CD14-positive monocyte (primary cell): Measurements from ENCODE around the gene UBL5. TPM values are rescaled to one million over a fixed set of nuclear protein-coding genes. Genes with fewer than 3 reads are reported as not detected.

ENCODE experiments used
- DNase-seq, 3 donors: peaks; one replicate each; pipeline ENCODE4 v3.0.0-alpha.2; 2011 to 2022
- H2AFZ ChIP-seq: 2 replicates; pipeline ENCODE4 v1.6.0; 2012; ENCODE audit warnings: mild to moderate bottlenecking, low read depth, low read length, inconsistent platforms; ENCODE audit not compliant: insufficient read depth, poor library complexity, severe bottlenecking
- H3K27ac ChIP-seq, 2 donors: 1 replicate in 1 of 2; 2 replicates in 1 of 2; pipeline ENCODE4 v1.5.1; 2012 to 2013; ENCODE audit warnings: low read length in 2 of 2, control low read depth in 1 of 2, inconsistent platforms in 1 of 2, low read depth in 1 of 2, mild to moderate bottlenecking in 1 of 2
- H3K27me3 ChIP-seq, 2 donors: one replicate each; pipeline versions ENCODE4 v1.6.0 to v1.6.1; 2011 to 2013; ENCODE audit warnings: low read length in 2 of 2; ENCODE audit not compliant: control insufficient read depth in 2 of 2, insufficient read depth in 2 of 2
- H3K36me3 ChIP-seq, 2 donors: replicated peaks in 1 of 2; 1 replicate in 1 of 2; 2 replicates in 1 of 2; pipeline versions ENCODE4 v1.5.1 to v1.6.1; 2012 to 2013; ENCODE audit warnings: low read length in 2 of 2, control low read depth in 1 of 2, inconsistent platforms in 1 of 2, mild to moderate bottlenecking in 1 of 2; ENCODE audit not compliant: insufficient read depth in 2 of 2, control insufficient read depth in 1 of 2
- H3K4me1 ChIP-seq, 2 donors: 1 replicate in 1 of 2; 2 replicates in 1 of 2; pipeline versions ENCODE4 v1.5.1 to v1.6.1; 2012 to 2013; ENCODE audit warnings: low read length in 2 of 2, control low read depth in 1 of 2, inconsistent platforms in 1 of 2, mild to moderate bottlenecking in 1 of 2, moderate library complexity in 1 of 2; ENCODE audit not compliant: insufficient read depth in 2 of 2, control insufficient read depth in 1 of 2
- H3K4me2 ChIP-seq: replicated peaks from 2 replicates; pipeline ENCODE3; 2012; ENCODE audit warnings: low read length, moderate library complexity, mild to moderate bottlenecking; ENCODE audit not compliant: poor library complexity, severe bottlenecking; ENCODE audit errors: extremely low read depth
- H3K4me3 ChIP-seq, 3 experiments: fragments of 200-600 bp in 1 of 3; sonication (generic) in 1 of 3; replicated peaks in 1 of 3; 1 replicate in 2 of 3; 2 replicates in 1 of 3; pipeline ENCODE4 v1.5.1; 2011 to 2013; ENCODE audit warnings: low read length in 3 of 3, mild to moderate bottlenecking in 3 of 3, control low read depth in 2 of 3, low read depth in 2 of 3, inconsistent platforms in 1 of 3, moderate library complexity in 1 of 3
- H3K79me2 ChIP-seq: 2 replicates; pipeline ENCODE4 v1.6.0; 2012; ENCODE audit warnings: mild to moderate bottlenecking, control low read depth, inconsistent platforms, low read length, moderate library complexity; ENCODE audit not compliant: insufficient read depth
- H3K9ac ChIP-seq: 2 replicates; pipeline ENCODE4 v1.6.0; 2017; ENCODE audit warnings: low read length, mild to moderate bottlenecking; ENCODE audit not compliant: insufficient read depth, poor library complexity, severe bottlenecking
- H3K9me3 ChIP-seq, 2 donors: replicated peaks in 1 of 2; 1 replicate in 1 of 2; 2 replicates in 1 of 2; pipeline versions ENCODE4 v1.5.1 to v1.6.1; 2012 to 2013; ENCODE audit warnings: low read length in 2 of 2, control low read depth in 1 of 2; ENCODE audit not compliant: control insufficient read depth in 1 of 2, insufficient read depth in 1 of 2
- H4K20me1 ChIP-seq: 2 replicates; pipeline ENCODE4 v1.6.0; 2012; ENCODE audit warnings: mild to moderate bottlenecking, low read length, control low read depth, moderate library complexity; ENCODE audit not compliant: insufficient read depth
- H3K27ac Mint-ChIP-seq, 7 donors: one replicate each; pipeline ENCODE4 v1.8.0; 2020; ENCODE audit warnings: mild to moderate bottlenecking in 7 of 7, mixed read lengths in 7 of 7, moderate library complexity in 6 of 7, inconsistent platforms in 2 of 7
- H3K27me3 Mint-ChIP-seq, 3 donors: one replicate each; pipeline ENCODE4 v1.8.0; 2021 to 2022; ENCODE audit warnings: low read depth in 3 of 3, mild to moderate bottlenecking in 3 of 3, mixed read lengths in 3 of 3, moderate library complexity in 3 of 3, inconsistent platforms in 1 of 3
- H3K36me3 Mint-ChIP-seq, 2 donors: one replicate each; pipeline ENCODE4 v1.8.0; 2020; ENCODE audit warnings: mixed read lengths in 2 of 2, inconsistent platforms in 1 of 2, mild to moderate bottlenecking in 1 of 2
- H3K4me1 Mint-ChIP-seq: one replicate; pipeline ENCODE4 v1.8.0; 2020; ENCODE audit warnings: mild to moderate bottlenecking, mixed read lengths
- H3K4me3 Mint-ChIP-seq, 2 donors: one replicate each; pipeline ENCODE4 v1.8.0; 2020; ENCODE audit warnings: mild to moderate bottlenecking in 2 of 2, mixed read lengths in 2 of 2, moderate library complexity in 1 of 2
- H3K9me3 Mint-ChIP-seq, 7 donors: one replicate each; pipeline ENCODE4 v1.8.0; 2020 to 2022; ENCODE audit warnings: mixed read lengths in 7 of 7, mild to moderate bottlenecking in 6 of 7, moderate library complexity in 6 of 7, inconsistent platforms in 2 of 7
- WGBS: methylation state at CpG from one replicate; pipeline ENCODE4 v1.1.5; 2013; ENCODE audit warnings: missing lambda C conversion rate; ENCODE audit not compliant: insufficient coverage; 5-methylcytosine and 5-hydroxymethylcytosine counted together
- intact Hi-C, 2 donors: fragments of 100-400 bp; cut with micrococcal nuclease; formaldehyde crosslinking; loops; one replicate each; pipeline versions ENCODE4 v1.15.0 to v1.15.1; 2023
- polyA plus RNA-seq, 3 donors: library from polyadenylated mRNA; depleted of rRNA in 1 of 3; unstranded in 2 of 3; stranded (reverse) in 1 of 3; fragments of 300-500 nt in 2 of 3; fragments of >200 nt in 1 of 3; fragmentation: Illumina TruSeq in 2 of 3; gene quantifications; 1 replicate in 2 of 3; 2 replicates in 1 of 3; pipeline ENCODE4 v1.2.3, GENCODE V29; 2012 to 2021
- TF ChIP-seq, protein P1 (sequence below): fragments of 200-600 bp; IDR thresholded peaks from one replicate; pipeline ENCODE4 v1.8.0; 2022; ENCODE audit warnings: antibody characterized with exemption, mild to moderate bottlenecking

Gene UBL5
- polyA plus RNA-seq, 3 donors, result 713 to 783 (median 728) TPM

DNA sequence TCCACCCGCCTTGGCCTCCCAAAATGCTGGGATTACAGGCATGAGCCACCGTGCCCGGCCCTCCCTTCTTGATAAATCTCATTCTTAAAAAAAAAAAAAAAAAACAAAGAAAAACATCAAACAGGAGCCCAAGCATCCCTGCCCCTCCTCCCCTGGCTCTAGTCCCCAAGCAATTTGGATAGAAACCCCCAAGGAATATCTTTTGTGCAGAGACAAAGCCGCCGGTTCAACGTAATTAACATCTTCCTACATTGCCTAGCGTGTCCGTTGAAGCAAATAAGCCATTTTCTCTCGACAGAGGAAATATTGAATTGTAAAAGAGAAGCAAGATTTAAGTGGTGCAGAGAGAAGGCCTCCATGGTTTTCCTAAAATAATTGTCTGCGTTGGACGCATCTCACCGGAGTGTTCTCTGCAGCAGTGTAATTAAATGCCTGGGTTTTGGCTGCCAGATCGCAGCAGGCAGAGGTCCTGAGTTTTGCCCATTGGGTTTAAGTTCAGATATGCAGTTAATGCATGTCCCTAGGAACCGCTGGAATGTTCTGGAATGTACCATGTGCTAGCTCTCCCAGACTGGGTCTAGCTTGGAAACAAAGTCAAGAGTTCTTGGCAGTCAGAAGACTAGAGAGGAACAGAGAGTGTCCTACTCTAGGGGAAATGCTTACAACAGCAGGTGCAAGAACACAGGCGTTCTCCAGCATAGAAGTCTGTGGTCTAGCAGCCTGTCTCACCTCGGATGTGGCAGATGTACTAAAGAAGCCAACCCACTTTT lies 38.2 kb downstream of the UBL5 start:
- no peak overlapping the region for H2AFZ ChIP-seq
- Mint-ChIP-seq H3K36me3 (no peaks in the 10 kb centered on the region), H3K27ac (no peak overlapping the region), H3K4me3 (no peak overlapping the region), H3K9me3 (no peaks in the 10 kb centered on the region), H3K27me3 (peaks cover 5 to 12% (median 10%) of the 10 kb centered on the region in 3 donors), H3K4me1 (no peaks in the 10 kb centered on the region)
- intact Hi-C loops, result no loop called here
- WGBS, result 97% methylated on average over 8 of the region's 16 CpGs
- no peaks in the 10 kb centered on the region for H4K20me1 ChIP-seq
- no peaks in the 10 kb centered on the region for H3K27me3 ChIP-seq
- H3K9me3 ChIP-seq, result no peaks in the 10 kb centered on the region
- no peak overlapping the region for H3K4me3 ChIP-seq
- no peak overlapping the region for H3K4me2 ChIP-seq
- H3K36me3 ChIP-seq, result no peaks in the 10 kb centered on the region
- no peaks in the 10 kb centered on the region for H3K79me2 ChIP-seq
- no peak overlapping the region for H3K27ac ChIP-seq
- DNase-seq, result no peak
- H3K9ac ChIP-seq, result no peak overlapping the region
- no peaks in the 10 kb centered on the region for H3K4me1 ChIP-seq
- TF ChIP-seq, protein P1, sequence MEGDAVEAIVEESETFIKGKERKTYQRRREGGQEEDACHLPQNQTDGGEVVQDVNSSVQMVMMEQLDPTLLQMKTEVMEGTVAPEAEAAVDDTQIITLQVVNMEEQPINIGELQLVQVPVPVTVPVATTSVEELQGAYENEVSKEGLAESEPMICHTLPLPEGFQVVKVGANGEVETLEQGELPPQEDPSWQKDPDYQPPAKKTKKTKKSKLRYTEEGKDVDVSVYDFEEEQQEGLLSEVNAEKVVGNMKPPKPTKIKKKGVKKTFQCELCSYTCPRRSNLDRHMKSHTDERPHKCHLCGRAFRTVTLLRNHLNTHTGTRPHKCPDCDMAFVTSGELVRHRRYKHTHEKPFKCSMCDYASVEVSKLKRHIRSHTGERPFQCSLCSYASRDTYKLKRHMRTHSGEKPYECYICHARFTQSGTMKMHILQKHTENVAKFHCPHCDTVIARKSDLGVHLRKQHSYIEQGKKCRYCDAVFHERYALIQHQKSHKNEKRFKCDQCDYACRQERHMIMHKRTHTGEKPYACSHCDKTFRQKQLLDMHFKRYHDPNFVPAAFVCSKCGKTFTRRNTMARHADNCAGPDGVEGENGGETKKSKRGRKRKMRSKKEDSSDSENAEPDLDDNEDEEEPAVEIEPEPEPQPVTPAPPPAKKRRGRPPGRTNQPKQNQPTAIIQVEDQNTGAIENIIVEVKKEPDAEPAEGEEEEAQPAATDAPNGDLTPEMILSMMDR, result no peak

DNA sequence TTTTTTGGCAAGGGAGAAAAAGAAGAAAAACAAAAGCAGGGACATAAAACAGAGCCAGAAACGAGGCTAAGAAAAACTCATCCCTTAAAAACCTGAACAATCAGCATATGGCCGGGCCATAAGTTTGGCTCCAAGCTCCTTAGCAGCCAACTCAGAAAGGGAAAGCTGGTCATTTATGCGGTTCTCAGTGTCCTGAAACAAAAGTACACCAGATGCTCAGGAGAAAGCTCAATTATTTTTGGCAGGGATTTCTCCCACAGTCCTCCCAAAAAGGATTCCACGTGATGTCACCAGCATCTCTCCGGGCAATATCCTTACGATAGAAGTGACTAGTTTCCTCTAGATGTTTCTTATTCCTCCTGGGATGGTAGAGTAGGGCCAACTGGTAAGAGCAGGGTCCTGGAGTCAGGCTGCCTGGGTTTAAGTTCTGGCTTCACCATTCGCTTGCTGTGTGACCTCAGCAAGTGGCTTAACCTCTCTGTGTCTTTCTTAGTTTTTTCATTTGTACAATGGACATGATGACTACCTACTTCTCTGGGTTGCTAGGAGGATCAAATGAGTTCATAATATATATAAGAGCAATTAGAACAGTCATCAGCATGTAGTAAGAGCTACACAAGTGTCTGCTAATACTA lies 41.4 kb downstream of the UBL5 start:
- Mint-ChIP-seq H3K4me1 (no peaks in the 10 kb centered on the region), H3K36me3 (no peaks in the 10 kb centered on the region), H3K27me3 (peaks cover 5 to 10% (median 6%) of the 10 kb centered on the region in 3 donors), H3K27ac (no peak overlapping the region), H3K9me3 (no peaks in the 10 kb centered on the region), H3K4me3 (no peak overlapping the region)
- WGBS, result 100% methylated on average over 2 of the region's 7 CpGs
- Histone ChIP-seq H3K79me2 (no peaks in the 10 kb centered on the region), H3K4me3 (no peak overlapping the region), H3K4me1 (no peaks in the 10 kb centered on the region), H3K9me3 (no peaks in the 10 kb centered on the region), H2AFZ (no peak overlapping the region), H3K9ac (no peak overlapping the region), H3K36me3 (no peaks in the 10 kb centered on the region), H3K4me2 (no peak overlapping the region), H3K27me3 (no peaks in the 10 kb centered on the region), H4K20me1 (no peaks in the 10 kb centered on the region), H3K27ac (no peak overlapping the region)
- DNase-seq, result no peak
- TF ChIP-seq, protein P1, result no peak
- intact Hi-C loops, result no loop called here
